Breast epithelium (tissue), 4 donors: ENCODE measurements around the gene TBXAS1. TPM values are rescaled to one million over a fixed set of nuclear protein-coding genes. Genes with fewer than 3 reads are reported as not detected.

Source experiments
- DNase-seq, 2 donors: peaks; one replicate each; pipeline ENCODE4 v3.0.0-alpha.2; 2019; ENCODE audit warnings: low spot score in 2 of 2
- H3K27ac ChIP-seq, 2 donors: fragments of 200-600 bp; sonication (generic) in 1 of 2; one replicate each; pipeline ENCODE4 v1.5.1; 2016 to 2019; ENCODE audit warnings: mild to moderate bottlenecking in 1 of 2
- H3K27me3 ChIP-seq, 2 donors: fragments of 200-600 bp; sonication (generic) in 1 of 2; one replicate each; pipeline versions ENCODE4 v1.5.1 to v1.6.0; 2017 to 2019; ENCODE audit warnings: control low read depth in 1 of 2, mild to moderate bottlenecking in 1 of 2
- H3K36me3 ChIP-seq: fragments of 200-600 bp; one replicate; pipeline ENCODE4 v1.5.1; 2019
- H3K4me1 ChIP-seq, 2 donors: fragments of 200-600 bp; sonication (generic); one replicate each; pipeline ENCODE4 v1.5.1; 2016 to 2019; ENCODE audit warnings: control low read depth in 1 of 2
- H3K4me3 ChIP-seq, 3 donors: fragments of 200-600 bp; sonication (generic); 1 replicate in 2 of 3; 2 replicates in 1 of 3; pipeline ENCODE4 v1.5.1; 2016 to 2019; ENCODE audit warnings: mild to moderate bottlenecking in 3 of 3, moderate library complexity in 2 of 3
- H3K9me3 ChIP-seq, 2 donors: fragments of 200-600 bp; sonication (generic) in 1 of 2; one replicate each; pipeline ENCODE4 v1.5.1; 2016 to 2019; ENCODE audit warnings: control low read depth in 1 of 2
- POLR2A ChIP-seq: fragments of 450-650 bp; IDR thresholded peaks from one replicate; pipeline ENCODE4 v1.6.1; 2016; ENCODE audit warnings: antibody characterized with exemption, mild to moderate bottlenecking, moderate library complexity
- POLR2AphosphoS5 ChIP-seq, 3 donors: sonication (generic); formaldehyde crosslinking; IDR thresholded peaks; one replicate each; pipeline ENCODE4 v1.6.1; 2017; ENCODE audit warnings: antibody characterized with exemption in 3 of 3
- intact Hi-C: fragments of 100-400 bp; cut with DNase I; formaldehyde crosslinking; loops from one replicate; pipeline ENCODE4 v1.15.1; 2023; ENCODE audit warnings: low total_unique reads
- total RNA-seq, 3 donors: library from RNA; depleted of rRNA; stranded (reverse); fragments of >200 nt; gene quantifications; one replicate each; pipeline ENCODE4 v1.1.0, GENCODE V29; 2016
- TF ChIP-seq, protein P1 (sequence below), 3 donors: fragments of 450-650 bp; IDR thresholded peaks; one replicate each; pipeline ENCODE4 v1.5.1; 2016 to 2017; ENCODE audit warnings: antibody characterized with exemption in 3 of 3, mild to moderate bottlenecking in 3 of 3, moderate library complexity in 3 of 3

TBXAS1 gene
- total RNA-seq, 3 donors from 2014 or later: 17.7 to 59.8 (median 17.9) TPM

DNA sequence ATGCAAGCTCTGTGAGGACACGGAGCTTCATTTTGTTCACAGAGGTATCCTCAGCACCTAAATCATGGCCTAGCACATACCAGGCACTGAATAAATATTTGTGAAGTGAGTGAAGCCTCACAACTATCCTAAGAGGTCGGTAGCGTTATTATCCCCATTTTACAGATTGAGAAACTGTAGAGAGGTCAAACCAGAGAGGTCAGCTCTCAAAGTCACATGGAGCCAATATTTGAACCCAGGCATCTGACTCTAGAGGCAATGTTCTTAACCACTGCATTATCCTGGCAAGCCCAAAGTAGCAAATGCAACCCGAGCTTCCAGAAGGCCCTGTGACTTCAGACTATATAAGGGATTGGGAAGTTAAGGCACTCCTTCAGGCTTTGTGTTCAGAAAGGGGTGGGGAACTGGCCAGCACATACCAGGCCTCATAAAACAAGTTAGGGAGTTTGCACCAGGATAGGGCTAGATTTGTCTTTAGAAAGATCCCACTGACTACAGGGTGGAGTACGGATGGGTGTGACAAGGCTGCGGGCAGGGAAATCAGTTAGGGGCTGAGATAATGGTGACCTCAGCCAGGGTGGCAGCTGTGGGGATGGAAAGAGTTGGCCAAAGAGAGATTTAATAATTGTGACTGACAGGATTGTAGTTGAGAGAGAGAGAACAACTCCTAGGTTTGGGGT, 101.4 kb downstream of the TBXAS1 start:
- Histone ChIP-seq H3K9me3 (no peaks in the 10 kb centered on the region), H3K4me1 (no peaks in the 10 kb centered on the region), H3K4me3 (no peak overlapping the region), H3K27me3 (no peaks in the 10 kb centered on the region), H3K36me3 (no peaks in the 10 kb centered on the region), H3K27ac (no peak overlapping the region)
- TF ChIP-seq POLR2A (no peak), POLR2AphosphoS5 (IDR thresholded peaks at IDR 0.05) (no peak)
- TF ChIP-seq, protein P1, sequence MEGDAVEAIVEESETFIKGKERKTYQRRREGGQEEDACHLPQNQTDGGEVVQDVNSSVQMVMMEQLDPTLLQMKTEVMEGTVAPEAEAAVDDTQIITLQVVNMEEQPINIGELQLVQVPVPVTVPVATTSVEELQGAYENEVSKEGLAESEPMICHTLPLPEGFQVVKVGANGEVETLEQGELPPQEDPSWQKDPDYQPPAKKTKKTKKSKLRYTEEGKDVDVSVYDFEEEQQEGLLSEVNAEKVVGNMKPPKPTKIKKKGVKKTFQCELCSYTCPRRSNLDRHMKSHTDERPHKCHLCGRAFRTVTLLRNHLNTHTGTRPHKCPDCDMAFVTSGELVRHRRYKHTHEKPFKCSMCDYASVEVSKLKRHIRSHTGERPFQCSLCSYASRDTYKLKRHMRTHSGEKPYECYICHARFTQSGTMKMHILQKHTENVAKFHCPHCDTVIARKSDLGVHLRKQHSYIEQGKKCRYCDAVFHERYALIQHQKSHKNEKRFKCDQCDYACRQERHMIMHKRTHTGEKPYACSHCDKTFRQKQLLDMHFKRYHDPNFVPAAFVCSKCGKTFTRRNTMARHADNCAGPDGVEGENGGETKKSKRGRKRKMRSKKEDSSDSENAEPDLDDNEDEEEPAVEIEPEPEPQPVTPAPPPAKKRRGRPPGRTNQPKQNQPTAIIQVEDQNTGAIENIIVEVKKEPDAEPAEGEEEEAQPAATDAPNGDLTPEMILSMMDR (IDR thresholded peaks at IDR 0.05): no peak
- no peak for DNase-seq
- intact Hi-C loops: no loop called here

GRCh38 chr7:139931190-139931934, 102.3 kb downstream of the TBXAS1 start:
- H3K4me3 ChIP-seq: no peak overlapping the region
- no peaks in the 10 kb centered on the region for H3K27me3 ChIP-seq
- no peak for DNase-seq
- no peak overlapping the region for H3K27ac ChIP-seq
- intact Hi-C loops: no loop called here
- TF ChIP-seq, protein P1 (IDR thresholded peaks at IDR 0.05): no peak
- TF ChIP-seq POLR2A: no peak
- no peak for TF ChIP-seq POLR2AphosphoS5 (IDR thresholded peaks at IDR 0.05)
- no peaks in the 10 kb centered on the region for H3K36me3 ChIP-seq
- H3K4me1 ChIP-seq: no peaks in the 10 kb centered on the region
- no peaks in the 10 kb centered on the region for H3K9me3 ChIP-seq

DNA sequence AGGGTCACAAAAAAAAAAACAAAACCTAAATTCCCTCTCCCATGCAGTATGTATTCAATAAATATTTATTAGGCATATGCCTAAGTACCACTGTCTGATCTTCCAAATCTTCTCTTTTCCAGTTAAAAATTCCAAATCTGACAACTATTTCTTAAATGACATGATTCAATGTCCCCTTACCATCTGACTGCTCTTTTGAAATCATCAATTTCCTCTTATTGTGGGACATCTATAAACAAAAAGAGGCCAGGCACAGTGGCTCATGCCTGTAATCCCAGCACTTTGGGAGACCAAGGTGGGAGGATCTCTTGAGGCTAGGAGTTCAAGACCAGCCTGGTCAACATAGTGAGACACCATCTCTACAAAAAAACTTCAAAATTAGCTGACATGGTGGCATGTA, 103.5 kb downstream of the TBXAS1 start:
- H3K4me3 ChIP-seq: no peak overlapping the region
- no peak for DNase-seq
- no peaks in the 10 kb centered on the region for H3K36me3 ChIP-seq
- H3K4me1 ChIP-seq: no peaks in the 10 kb centered on the region
- H3K9me3 ChIP-seq: no peaks in the 10 kb centered on the region
- TF ChIP-seq, protein P1 (IDR thresholded peaks at IDR 0.05): no peak
- TF ChIP-seq POLR2AphosphoS5 (IDR thresholded peaks at IDR 0.05) (no peak), POLR2A (no peak)
- H3K27ac ChIP-seq: no peak overlapping the region
- no peaks in the 10 kb centered on the region for H3K27me3 ChIP-seq
- intact Hi-C loops: no loop called here

- DNase-seq: no peak
- intact Hi-C loops: loop anchor here (5.0 kb wide), 1 partner anchor 270 kb away; no protein-coding TSS in a partner anchor
- Histone ChIP-seq H3K27me3 (no peaks in the 10 kb centered on the region), H3K27ac (no peak overlapping the region), H3K4me3 (no peak overlapping the region), H3K4me1 (no peaks in the 10 kb centered on the region), H3K36me3 (no peaks in the 10 kb centered on the region), H3K9me3 (no peaks in the 10 kb centered on the region)
- TF ChIP-seq POLR2A: no peak
- TF ChIP-seq, protein P1 (IDR thresholded peaks at IDR 0.05): no peak
- TF ChIP-seq POLR2AphosphoS5 (IDR thresholded peaks at IDR 0.05): no peak
Observed at GRCh38 chr7:139936760-139937310, 107.8 kb downstream of the TBXAS1 start.

GRCh38 chr7:139937715-139938114, 108.7 kb downstream of the TBXAS1 start:
- H3K27ac ChIP-seq: no peak overlapping the region
- no peaks in the 10 kb centered on the region for H3K27me3 ChIP-seq
- intact Hi-C loops: loop anchor here (5.0 kb wide), 1 partner anchor 270 kb away; no protein-coding TSS in a partner anchor
- DNase-seq: no peak
- no peak for TF ChIP-seq POLR2AphosphoS5 (IDR thresholded peaks at IDR 0.05)
- TF ChIP-seq, protein P1 (IDR thresholded peaks at IDR 0.05): no peak
- TF ChIP-seq POLR2A: no peak
- H3K36me3 ChIP-seq: no peaks in the 10 kb centered on the region
- no peaks in the 10 kb centered on the region for H3K4me1 ChIP-seq
- no peaks in the 10 kb centered on the region for H3K9me3 ChIP-seq
- no peak overlapping the region for H3K4me3 ChIP-seq
